ENCODE data around the gene AMER2. TPM values are rescaled to one million over a fixed set of nuclear protein-coding genes. Genes with fewer than 3 reads are reported as not detected.

AMER2 gene
- total RNA-seq, 1 donor: not detected

- no peak overlapping the region for H3K4me3 ChIP-seq (ENCODE audit: low read depth, low read length)
- DNase-seq (ENCODE audit: low read depth): no peak
- TF ChIP-seq CTCF (IDR thresholded peaks at IDR 0.05; ENCODE audit: insufficient read depth, low read depth, low read length): no peak
Measured at GRCh38 chr13:25170554-25171111, 1.5 kb downstream of the AMER2 start.

- no peak overlapping the region for H3K4me3 ChIP-seq (ENCODE audit: low read depth, low read length)
- TF ChIP-seq CTCF (IDR thresholded peaks at IDR 0.05; ENCODE audit: insufficient read depth, low read depth, low read length): no peak
- DNase-seq (ENCODE audit: low read depth): no peak
Measured at GRCh38 chr13:25169951-25170553, 2.0 kb downstream of the AMER2 start.

GRCh38 chr13:25169356-25169755, 2.7 kb downstream of the AMER2 start:
- TF ChIP-seq CTCF (IDR thresholded peaks at IDR 0.05; ENCODE audit: insufficient read depth, low read depth, low read length): no peak
- no peak for DNase-seq (ENCODE audit: low read depth)
- no peak overlapping the region for H3K4me3 ChIP-seq (ENCODE audit: low read depth, low read length)

GRCh38 chr13:25168790-25169189, 3.3 kb downstream of the AMER2 start:
- no peak overlapping the region for H3K4me3 ChIP-seq (ENCODE audit: low read depth, low read length)
- DNase-seq (ENCODE audit: low read depth): no peak
- no peak for TF ChIP-seq CTCF (IDR thresholded peaks at IDR 0.05; ENCODE audit: insufficient read depth, low read depth, low read length)

- H3K4me3 ChIP-seq (ENCODE audit: low read depth, low read length): no peak overlapping the region
- DNase-seq (ENCODE audit: low read depth): no peak
- no peak for TF ChIP-seq CTCF (IDR thresholded peaks at IDR 0.05; ENCODE audit: insufficient read depth, low read depth, low read length)
Measured at GRCh38 chr13:25167382-25168174, 4.5 kb downstream of the AMER2 start.

- no peak overlapping the region for H3K4me3 ChIP-seq (ENCODE audit: low read depth, low read length)
- no peak for TF ChIP-seq CTCF (IDR thresholded peaks at IDR 0.05; ENCODE audit: insufficient read depth, low read depth, low read length)
- DNase-seq (ENCODE audit: low read depth): no peak
Measured at GRCh38 chr13:25166306-25166705, 5.8 kb downstream of the AMER2 start.

Measured in fibroblast of villous mesenchyme (primary cell).